ENCODE measurements around the gene PLCB3.

PLCB3 gene

GRCh38 chr11:64290352-64291261, 39.3 kb downstream of the PLCB3 start:
- FAIRE-seq = no peak

DNA sequence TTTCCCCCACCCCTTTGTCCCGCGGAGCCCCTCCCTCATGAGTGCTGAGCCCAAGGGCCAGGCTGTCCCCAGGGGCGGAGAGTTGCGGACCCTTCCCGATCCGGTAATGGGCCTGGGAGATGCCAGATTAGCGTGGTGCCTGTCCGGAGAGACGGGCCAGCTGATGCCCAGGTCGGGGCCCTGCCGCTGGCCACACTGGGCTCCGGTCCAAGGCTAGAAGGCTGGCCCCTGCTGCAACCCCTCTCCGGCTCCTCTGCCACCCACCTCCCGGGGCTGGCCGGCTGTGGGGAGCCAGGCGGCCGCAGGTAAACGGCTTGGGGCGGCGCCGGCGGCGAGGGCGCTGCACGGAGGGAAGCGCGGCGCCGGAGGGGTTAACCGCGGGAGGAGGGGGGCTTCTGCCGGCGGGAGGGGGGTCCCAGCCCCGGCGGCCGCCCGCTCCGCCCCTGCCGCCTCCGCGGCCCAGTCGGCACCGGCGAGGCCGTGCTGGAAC, 40.0 kb downstream of the PLCB3 start, which contains the start of gene KCNK4:
TSS of gene KCNK4 (plus strand) at position 41 of the 490 bp plus-strand sequence. CDS start 1,717 bp downstream, outside the sequence.
- FAIRE-seq = no peak

DNA sequence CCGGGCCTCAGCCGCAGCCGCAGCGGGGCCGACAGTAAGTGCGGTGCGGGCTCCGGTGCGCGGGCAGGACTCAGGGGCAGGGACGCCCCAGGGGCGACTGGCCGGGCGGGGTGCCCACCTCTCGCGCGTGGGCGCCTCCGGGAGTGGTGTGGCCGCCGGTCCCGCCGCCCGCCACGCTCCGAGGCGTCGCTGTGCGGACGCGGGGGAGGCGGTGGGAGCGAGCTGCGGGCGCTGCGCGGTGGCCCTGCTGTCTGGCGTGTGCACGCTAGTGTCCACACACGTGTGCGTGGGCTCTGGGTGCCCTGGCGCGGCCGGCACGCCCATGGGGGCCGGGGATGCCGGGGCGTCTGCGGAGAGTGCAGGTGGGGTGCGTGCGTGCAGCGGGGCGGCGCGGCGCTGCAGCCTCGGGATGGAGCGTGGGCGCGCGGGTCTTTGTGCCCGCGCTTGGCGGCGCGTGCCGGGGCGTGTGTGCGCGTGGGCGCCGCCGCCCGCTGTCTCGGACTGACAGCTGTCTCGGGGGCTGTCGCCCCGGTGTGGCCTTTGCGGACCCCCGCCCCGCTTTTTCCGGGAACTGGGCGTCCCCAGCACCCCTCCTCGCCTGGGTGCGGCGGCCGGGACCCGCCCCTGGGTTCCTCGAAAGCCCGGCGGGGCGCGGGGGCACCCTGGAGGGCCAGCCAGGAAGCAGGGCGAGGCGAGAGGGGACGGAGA, 40.6 kb downstream of the PLCB3 start:
- FAIRE-seq = no peak

DNA sequence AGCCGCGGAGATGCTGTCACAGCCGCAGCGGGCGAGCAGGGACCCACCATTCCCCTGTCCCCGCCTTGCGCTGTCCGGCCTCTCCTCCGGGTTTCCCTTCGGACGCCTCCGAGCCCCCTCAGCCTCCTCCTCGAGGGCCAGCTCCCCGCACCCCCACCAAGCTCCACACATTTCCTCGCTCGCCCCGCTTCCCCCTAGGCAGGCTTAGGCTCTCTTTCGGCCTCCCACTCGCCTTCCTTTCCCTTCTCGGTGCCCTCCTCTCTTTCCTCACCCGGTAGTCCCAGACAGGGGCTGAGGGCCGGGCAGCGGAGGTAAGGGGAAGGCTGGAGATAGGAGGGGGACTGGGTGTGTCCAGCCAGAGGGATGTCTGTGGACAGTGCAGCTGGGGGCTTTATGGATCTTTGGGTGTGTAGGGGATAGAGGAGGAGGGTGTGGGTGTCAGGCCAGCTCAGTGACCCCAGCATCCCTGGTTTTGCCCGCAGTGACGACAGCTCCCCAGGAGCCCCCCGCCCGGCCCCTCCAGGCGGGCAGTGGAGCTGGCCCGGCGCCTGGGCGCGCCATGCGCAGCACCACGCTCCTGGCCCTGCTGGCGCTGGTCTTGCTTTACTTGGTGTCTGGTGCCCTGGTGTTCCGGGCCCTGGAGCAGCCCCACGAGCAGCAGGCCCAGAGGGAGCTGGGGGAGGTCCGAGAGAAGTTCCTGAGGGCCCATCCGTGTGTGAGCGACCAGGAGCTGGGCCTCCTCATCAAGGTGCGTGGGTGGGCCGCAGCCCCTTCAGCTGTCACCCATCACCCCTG, 41.3 kb downstream of the PLCB3 start:
- no peak for FAIRE-seq

GRCh38 chr11:64294774-64295173, 43.4 kb downstream of the PLCB3 start:
- no peak for FAIRE-seq

DNA sequence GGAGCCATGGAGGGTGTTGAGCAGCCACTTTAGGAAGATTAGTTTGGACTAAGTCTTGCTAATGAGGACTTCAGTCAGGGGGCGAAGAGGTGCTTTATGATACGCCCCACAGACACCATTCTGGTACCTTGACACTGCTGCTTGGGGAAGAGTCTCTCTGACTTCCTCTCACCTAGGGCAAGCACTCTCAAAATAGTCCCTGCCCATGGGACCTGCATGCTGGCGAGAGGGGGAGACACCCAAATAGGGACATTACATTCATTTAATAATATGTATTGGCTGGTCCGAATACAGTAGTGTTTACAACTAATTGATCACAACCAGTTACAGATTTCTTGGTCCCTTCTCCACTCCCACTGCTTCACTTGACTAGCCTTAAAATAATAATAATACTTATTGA, 44.4 kb downstream of the PLCB3 start:
- FAIRE-seq = no peak

GRCh38 chr11:64296236-64296635, 44.9 kb downstream of the PLCB3 start:
- no peak for FAIRE-seq

GRCh38 chr11:64296830-64297698, 45.7 kb downstream of the PLCB3 start:
- FAIRE-seq = no peak

- FAIRE-seq = no peak
Measured at GRCh38 chr11:64297699-64298358, 46.5 kb downstream of the PLCB3 start.

- no peak for FAIRE-seq
Measured at GRCh38 chr11:64298966-64299846, 47.9 kb downstream of the PLCB3 start.

DNA sequence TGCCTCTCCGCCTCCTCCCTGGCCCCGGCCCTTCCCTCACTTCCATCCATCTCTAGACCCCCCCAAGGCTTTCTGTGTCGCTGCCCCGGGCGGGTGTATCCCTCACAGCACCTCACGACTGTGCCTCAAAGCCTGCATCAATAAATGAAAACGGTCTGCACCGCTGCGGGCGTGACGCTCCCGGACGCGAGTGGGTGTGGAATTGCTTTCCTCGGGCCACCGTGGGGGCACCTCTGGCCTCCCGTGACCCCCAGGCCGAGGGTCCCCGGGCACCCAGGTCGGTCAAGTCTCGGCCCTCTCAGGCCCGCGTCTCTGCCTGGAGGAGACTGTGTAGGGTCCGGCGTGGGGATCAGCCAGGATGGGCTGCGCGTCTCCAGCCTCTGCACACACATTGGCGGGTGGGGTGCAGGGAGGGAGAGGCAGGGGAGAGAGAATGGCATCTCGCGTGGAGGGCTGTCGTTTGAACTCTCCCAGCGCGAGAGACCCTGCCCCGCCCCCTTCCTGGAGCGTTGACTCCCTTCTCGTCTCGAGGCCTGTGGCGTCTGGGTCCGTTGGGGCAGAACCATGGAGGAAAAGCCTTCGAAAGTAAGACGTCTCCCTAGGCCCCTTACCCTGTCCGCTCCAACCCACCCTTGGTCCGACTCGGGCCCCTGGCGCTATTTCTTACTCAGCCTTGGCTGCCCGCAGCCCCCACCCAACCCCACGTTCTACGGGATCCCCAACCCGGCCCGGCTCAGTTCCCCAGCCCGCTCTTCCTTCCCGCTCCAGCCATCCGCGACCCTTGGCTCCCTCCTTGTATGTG, 48.7 kb downstream of the PLCB3 start, which contains the start of gene CATSPERZ:
TSS of gene CATSPERZ (plus strand) at position 512 of the 802 bp plus-strand sequence. CDS start at position 565, 53 bp downstream.
- FAIRE-seq = no peak

GRCh38 chr11:64303109-64304031, 52.0 kb downstream of the PLCB3 start:
- FAIRE-seq = no peak

DNA sequence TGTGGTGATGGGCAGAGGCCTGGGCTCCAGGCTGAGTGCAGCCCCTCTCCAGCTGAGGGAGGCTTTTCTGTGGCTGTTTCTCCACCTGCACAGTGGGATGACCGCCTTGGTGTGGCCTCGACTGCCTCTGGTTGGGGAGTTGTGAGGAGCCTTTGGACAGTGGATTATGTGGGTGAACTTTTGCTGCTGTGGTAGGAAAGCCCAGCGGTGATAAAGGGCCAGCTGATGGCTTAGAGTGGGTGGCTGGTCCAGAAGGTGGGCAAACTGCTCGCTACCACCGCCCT, 52.6 kb downstream of the PLCB3 start:
- no peak for FAIRE-seq

GRCh38 chr11:64304316-64305072, 53.2 kb downstream of the PLCB3 start:
- FAIRE-seq = no peak

DNA sequence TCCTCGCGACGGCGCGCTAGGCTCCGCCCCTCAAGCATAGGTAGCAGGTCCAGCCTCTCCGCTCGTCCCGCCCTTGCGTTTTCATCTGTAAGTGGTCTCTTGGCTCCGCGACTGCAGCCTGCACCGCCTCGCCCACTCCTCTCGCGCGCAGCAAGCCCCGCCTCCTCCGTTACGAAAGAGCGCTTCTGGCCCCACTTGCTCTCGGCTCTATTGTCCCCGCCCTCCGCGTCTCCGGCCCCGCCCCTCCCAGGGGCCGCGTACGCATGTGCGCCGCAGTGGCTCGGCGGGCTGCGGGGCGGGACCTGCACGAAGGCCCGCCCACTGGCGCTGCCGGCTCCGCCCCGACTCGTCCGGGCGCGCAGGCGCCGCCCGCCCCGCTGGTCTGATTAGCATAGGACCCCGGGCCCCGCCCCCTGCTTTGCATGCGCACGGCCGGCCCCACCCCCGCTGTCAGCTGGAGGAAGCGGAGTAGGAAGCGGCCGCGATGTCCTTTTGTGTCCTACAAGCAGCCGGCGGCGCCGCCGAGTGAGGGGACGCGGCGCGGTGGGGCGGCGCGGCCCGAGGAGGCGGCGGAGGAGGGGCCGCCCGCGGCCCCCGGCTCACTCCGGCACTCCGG, 53.9 kb downstream of the PLCB3 start, which contains the start of gene ESRRA:
TSS of gene ESRRA (plus strand) at position 450 of the 616 bp plus-strand sequence. CDS start 1,656 bp downstream, outside the sequence.
- no peak for FAIRE-seq

DNA sequence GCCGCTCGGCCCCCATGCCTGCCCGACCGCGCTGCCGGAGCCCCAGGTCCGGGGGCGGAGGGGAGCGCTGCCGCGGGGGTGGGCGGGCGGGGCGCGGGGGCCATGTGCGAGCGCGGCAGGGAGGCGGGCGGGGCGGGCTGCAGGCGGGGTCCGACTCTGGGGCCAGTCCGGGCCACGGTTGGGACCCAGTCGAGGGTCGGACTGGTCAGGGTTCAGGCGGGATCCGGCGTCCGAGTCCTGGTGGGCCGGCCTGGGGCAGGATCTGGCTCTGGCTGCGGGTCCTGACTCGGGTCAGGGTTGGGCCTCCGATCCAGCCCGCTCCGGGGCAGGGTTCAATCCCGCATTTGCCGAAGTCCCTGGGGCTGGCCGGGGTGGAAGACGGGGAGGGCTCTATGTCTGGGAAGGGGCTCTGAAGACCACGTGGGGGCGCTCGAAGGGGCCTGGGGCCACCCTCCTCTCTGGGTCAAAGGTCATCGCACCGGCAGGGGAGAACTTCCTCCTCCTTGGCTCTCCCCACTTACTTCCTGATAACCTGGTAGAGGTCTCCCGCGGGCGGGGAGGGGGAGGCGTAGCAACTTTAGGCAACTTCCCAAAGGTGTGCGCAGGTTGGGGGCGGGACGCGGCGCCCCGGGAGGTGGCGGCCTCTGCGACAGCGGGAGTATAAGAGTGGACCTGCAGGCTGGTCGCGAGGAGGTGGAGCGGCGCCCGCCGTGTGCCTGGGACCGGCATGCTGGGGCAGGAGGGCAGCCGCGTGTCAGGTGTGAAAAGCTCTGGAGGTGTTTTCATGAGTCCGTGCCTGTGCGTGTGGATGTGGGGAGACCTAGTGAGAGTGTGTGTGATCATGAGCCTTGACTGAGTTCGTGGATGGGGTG, 54.6 kb downstream of the PLCB3 start:
- no peak for FAIRE-seq

Measured in islet of Langerhans (tissue), 1 donor.